ENCODE results near the gene ZNF217.

GRCh38 chr20:53623134-53623453 is 29.5 kb upstream of the ZNF217 start:
- no peak for TF ChIP-seq EZH2 (IDR thresholded peaks at IDR 0.05; ENCODE audit: borderline replicate concordance, low read length)
- no peak for TF ChIP-seq CTCF (IDR thresholded peaks at IDR 0.05; ENCODE audit: low read length)
